SH-SY5Y (cell line): ENCODE results near the gene FAM184A.

Experiments used
- GATA2 ChIP-seq: IDR thresholded peaks from 2 replicates; pipeline ENCODE4 v1.6.1; 2011; ENCODE audit warnings: mild to moderate bottlenecking, low read depth, low read length
- GATA3 ChIP-seq: IDR thresholded peaks from 2 replicates; pipeline ENCODE4 v1.6.1; 2011; ENCODE audit warnings: low read depth, mild to moderate bottlenecking, low read length, moderate library complexity

DNA sequence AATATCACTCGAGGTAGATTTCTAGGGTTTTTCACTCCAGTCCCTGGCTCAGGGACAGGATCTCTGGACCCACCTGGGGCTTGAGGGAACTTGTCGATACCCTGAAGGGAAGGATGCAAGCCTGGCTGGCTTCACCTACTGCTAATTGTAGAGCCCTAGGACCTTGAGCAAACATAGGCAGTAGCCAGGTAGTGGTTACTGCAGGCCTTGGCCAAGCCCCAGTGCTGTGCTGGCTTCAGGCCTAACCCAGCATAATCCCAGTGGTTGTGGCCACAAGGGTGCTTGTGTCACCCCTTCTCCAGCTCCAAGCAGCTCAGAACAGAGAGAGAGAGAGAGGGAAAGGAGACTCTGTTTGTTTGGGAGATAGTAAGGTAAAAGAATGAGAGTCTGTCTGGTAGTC, 137.7 kb downstream of the FAM184A start:
- no peak for TF ChIP-seq GATA2
- no peak for TF ChIP-seq GATA3
